ENCODE results near the gene OR5AC2. TPM values are rescaled to one million over a fixed set of nuclear protein-coding genes. Genes with fewer than 3 reads are reported as not detected.

Gene OR5AC2, protein sequence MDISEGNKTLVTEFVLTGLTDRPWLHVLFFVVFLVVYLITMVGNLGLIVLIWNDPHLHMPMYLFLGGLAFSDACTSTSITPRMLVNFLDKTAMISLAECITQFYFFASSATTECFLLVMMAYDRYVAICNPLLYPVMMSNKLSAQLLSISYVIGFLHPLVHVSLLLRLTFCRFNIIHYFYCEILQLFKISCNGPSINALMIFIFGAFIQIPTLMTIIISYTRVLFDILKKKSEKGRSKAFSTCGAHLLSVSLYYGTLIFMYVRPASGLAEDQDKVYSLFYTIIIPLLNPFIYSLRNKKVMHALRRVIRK
- not detected in 5 replicates for total RNA-seq (2022; extraction: Qiagen RNA extraction)

DNA sequence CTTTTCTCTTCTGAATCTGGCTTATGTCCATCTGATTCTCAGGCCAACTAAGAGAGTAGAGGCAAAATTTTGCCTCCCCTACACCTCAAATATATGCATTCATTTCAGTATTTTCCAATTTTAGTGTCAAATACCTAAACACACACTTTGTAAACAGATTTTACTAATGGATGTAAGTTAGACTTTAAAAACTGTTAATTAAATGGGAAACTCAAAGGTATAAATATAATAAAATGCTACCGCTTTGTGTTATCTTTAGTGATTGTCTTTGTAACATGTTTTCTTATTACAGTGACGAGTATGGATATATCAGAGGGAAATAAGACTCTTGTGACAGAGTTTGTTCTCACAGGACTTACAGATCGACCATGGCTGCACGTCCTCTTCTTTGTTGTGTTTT, at the start of gene OR5AC2:
Gene OR5AC2, plus strand, starts transcription at position 301 of the 400 bp plus-strand sequence. Its CDS starts 0 bp downstream, at position 301.

DNA sequence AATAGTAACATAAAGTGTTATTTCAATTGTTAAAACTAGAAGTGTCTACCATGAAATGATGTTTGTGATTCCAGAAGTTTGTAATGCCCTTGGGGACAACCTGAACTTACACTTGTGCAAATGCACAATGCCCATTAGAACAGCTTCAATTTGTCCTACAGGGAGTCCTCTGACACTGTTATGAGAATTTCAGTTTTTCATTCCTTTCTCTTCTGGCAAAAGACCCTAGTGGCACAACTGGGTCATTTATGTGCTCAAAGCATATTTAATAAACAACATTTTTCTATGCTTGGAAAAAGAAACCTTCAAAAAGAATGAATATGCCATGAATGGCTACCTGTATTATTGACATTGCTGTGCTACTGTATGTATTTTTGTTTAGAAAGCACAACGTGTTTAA, 43.4 kb downstream of the OR5AC2 start, which contains the start of gene OR5H1:
Gene OR5H1, plus strand, starts transcription at position 301 of the 400 bp plus-strand sequence. CDS start 1,977 bp downstream, outside the sequence.

Other genes starting within 250 kb of the OR5AC2 start
- 27.7 to 34.9 TPM (median 30.1 TPM) in 5 replicates for gene RIOX2, start 114.7 kb upstream of the OR5AC2 start, total RNA-seq (2022; extraction: Qiagen RNA extraction)
- not detected in 5 replicates for gene GABRR3, start 51.9 kb upstream of the OR5AC2 start, total RNA-seq (2022; extraction: Qiagen RNA extraction)
- gene OR5H1, start 43.5 kb downstream of the OR5AC2 start, total RNA-seq (2022; extraction: Qiagen RNA extraction) = not detected in 5 replicates
- gene OR5H14, start 60.3 kb downstream of the OR5AC2 start, total RNA-seq (2022; extraction: Qiagen RNA extraction) = not detected in 5 replicates
- not detected in 5 replicates for gene OR5H15, start 79.5 kb downstream of the OR5AC2 start, total RNA-seq (2022; extraction: Qiagen RNA extraction)
- not detected in 5 replicates for gene OR5H6, start 177.1 kb downstream of the OR5AC2 start, total RNA-seq (2022; extraction: Qiagen RNA extraction)
- gene OR5H2, start 195.3 kb downstream of the OR5AC2 start, total RNA-seq (2022; extraction: Qiagen RNA extraction) = not detected in 5 replicates

Measured in A549 treated with CORT108297 at 1 μM for 4 hours (cell line).